Endodermal cell (in vitro differentiated cells): Measurements from ENCODE around the gene ATMIN. TPM values are rescaled to one million over a fixed set of nuclear protein-coding genes. Genes with fewer than 3 reads are reported as not detected.
A peak's percentile ranks its signal among the peaks of the same experiment; 100 is the strongest.

Source experiments
- DNase-seq: peaks from one replicate; pipeline ENCODE4 v3.0.0-alpha.2; 2017
- H3K27ac ChIP-seq: 2 replicates; pipeline ENCODE4 v1.5.1; 2013; ENCODE audit warnings: mild to moderate bottlenecking, low read depth, low read length, moderate library complexity
- H3K27me3 ChIP-seq: 2 replicates; pipeline ENCODE4 v1.6.1; 2013; ENCODE audit warnings: mild to moderate bottlenecking, low read length, moderate library complexity; ENCODE audit not compliant: insufficient read depth, control insufficient read depth, poor library complexity, severe bottlenecking
- H3K36me3 ChIP-seq: 2 replicates; pipeline ENCODE4 v1.7.0; 2013; ENCODE audit warnings: mild to moderate bottlenecking, low read length, moderate library complexity; ENCODE audit not compliant: control insufficient read depth, insufficient read depth
- H3K4me1 ChIP-seq: one replicate; pipeline ENCODE4 v1.7.0; 2013; ENCODE audit warnings: low read length; ENCODE audit not compliant: control insufficient read depth, insufficient read depth
- H3K4me3 ChIP-seq: 2 replicates; pipeline ENCODE4 v1.5.1; 2013; ENCODE audit warnings: mild to moderate bottlenecking, low read length, moderate library complexity
- H3K9ac ChIP-seq: 2 replicates; pipeline ENCODE4 v1.6.1; 2013; ENCODE audit warnings: mild to moderate bottlenecking, low read length, moderate library complexity; ENCODE audit not compliant: poor library complexity, severe bottlenecking; ENCODE audit errors: extremely low read depth
- H3K9me3 ChIP-seq: 2 replicates; pipeline ENCODE4 v1.6.1; 2013; ENCODE audit warnings: mild to moderate bottlenecking, low read length, moderate library complexity; ENCODE audit not compliant: control insufficient read depth
- H3K27ac Mint-ChIP-seq: 2 replicates; pipeline ENCODE4 v1.8.0; 2020; ENCODE audit warnings: mixed read lengths
- H3K27me3 Mint-ChIP-seq: 2 replicates; pipeline ENCODE4 v1.8.0; 2021; ENCODE audit warnings: mild to moderate bottlenecking, mixed read lengths; ENCODE audit not compliant: insufficient read depth
- H3K36me3 Mint-ChIP-seq: 2 replicates; pipeline ENCODE4 v1.8.0; 2020; ENCODE audit warnings: low read depth, mixed read lengths
- H3K4me1 Mint-ChIP-seq: 2 replicates; pipeline ENCODE4 v1.8.0; 2020; ENCODE audit warnings: mixed read lengths
- H3K4me3 Mint-ChIP-seq: 2 replicates; pipeline ENCODE4 v1.8.0; 2020; ENCODE audit warnings: mild to moderate bottlenecking, moderate library complexity, mixed read lengths
- H3K9me3 Mint-ChIP-seq: 2 replicates; pipeline ENCODE4 v1.8.0; 2020; ENCODE audit warnings: mild to moderate bottlenecking, mixed read lengths
- CTCF ChIP-seq: fragments of 200-600 bp; sonication (generic); conservative IDR thresholded peaks from 2 replicates; pipeline ENCODE4 v1.5.0; 2021; ENCODE audit warnings: antibody characterized with exemption, mild to moderate bottlenecking
- WGBS, 2 experiments: methylation state at CpG; one replicate each; pipeline versions ENCODE4 v1.1.5 to v1.1.7; 2013; ENCODE audit warnings: missing lambda C conversion rate in 2 of 2, mixed read lengths in 1 of 2; ENCODE audit not compliant: insufficient coverage in 1 of 2, insufficient read length in 1 of 2; 5-methylcytosine and 5-hydroxymethylcytosine counted together
- total RNA-seq, 2 donors: library from RNA; stranded (reverse); fragmentation: NEBNext Ultra II Directional in 1 of 2; extraction: Animal tissue kit (Norgen Biotek cat#: 25700) in 1 of 2; gene quantifications; 2 replicates in 1 of 2; 3 replicates in 1 of 2; pipeline ENCODE4 v1.2.1, GENCODE V29; 2021

The ATMIN gene
- total RNA-seq, 2 donors from 2014 or later: 45.7 to 53.6 TPM

GRCh38 chr16:81077076-81077940, 41.7 kb downstream of the ATMIN start, which contains the start of gene C16orf46:
Gene C16orf46 (minus strand): TSS chr16:81077238. CDS start chr16:81063955, 13,283 bp downstream.
- 18 to 22% methylated on average over 47 to 59 of the region's 59 CpGs for WGBS, 2 experiments

GRCh38 chr16:81080233-81080632, 44.6 kb downstream of the ATMIN start:
- Histone ChIP-seq H3K4me1 (peaks cover 4% of the 10 kb centered on the region), H3K36me3 (peaks cover 26% of the 10 kb centered on the region), H3K27ac (no peak overlapping the region), H3K27me3 (no peaks in the 10 kb centered on the region), H3K9ac (no peak overlapping the region), H3K9me3 (no peaks in the 10 kb centered on the region), H3K4me3 (no peak overlapping the region)
- no peak for TF ChIP-seq CTCF
- Mint-ChIP-seq H3K9me3 (no peaks in the 10 kb centered on the region), H3K4me3 (no peak overlapping the region), H3K27me3 (no peaks in the 10 kb centered on the region), H3K4me1 (peaks cover 21% of the 10 kb centered on the region), H3K27ac (no peak overlapping the region), H3K36me3 (peaks cover 37% of the 10 kb centered on the region)
- DNase-seq: no peak
- WGBS, 2 experiments: 71 to 100% methylated on average over 1 of the region's 1 CpG

More at GRCh38 chr16:81077076-81077940, 41.7 kb downstream of the ATMIN start, which contains the start of gene C16orf46:
- Mint-ChIP-seq H3K4me1 (peaks cover 23% of the 10 kb centered on the region), H3K9me3 (no peaks in the 10 kb centered on the region), H3K27me3 (no peaks in the 10 kb centered on the region), H3K36me3 (peaks cover 25% of the 10 kb centered on the region), H3K4me3 (no peak within 1 kb of the TSS), H3K27ac (no peak within 1 kb of the TSS)
- Histone ChIP-seq H3K9me3 (no peaks in the 10 kb centered on the region), H3K4me1 (peaks cover 7% of the 10 kb centered on the region), H3K36me3 (peaks cover 23% of the 10 kb centered on the region), H3K27me3 (no peaks in the 10 kb centered on the region), H3K27ac (peak within 1 kb of the TSS; percentile 94), H3K9ac (peak within 1 kb of the TSS; percentile 75), H3K4me3 (peak within 1 kb of the TSS; percentile 80)
- DNase-seq: peak; percentile 99
- no peak for TF ChIP-seq CTCF

- peaks cover 40% of the 10 kb centered on the region for H3K36me3 Mint-ChIP-seq
- H3K9me3 ChIP-seq: no peaks in the 10 kb centered on the region
- no peak for TF ChIP-seq CTCF
- H3K36me3 ChIP-seq: peaks cover 31% of the 10 kb centered on the region
- H3K4me1 Mint-ChIP-seq: peaks cover 21% of the 10 kb centered on the region
- H3K27me3 ChIP-seq: no peaks in the 10 kb centered on the region
- H3K27ac Mint-ChIP-seq: no peak overlapping the region
- no peaks in the 10 kb centered on the region for H3K27me3 Mint-ChIP-seq
- 95 to 100% methylated on average over 1 to 2 of the region's 4 CpGs for WGBS, 2 experiments
- H3K4me1 ChIP-seq: peaks cover 4% of the 10 kb centered on the region
- no peak overlapping the region for H3K4me3 ChIP-seq
- H3K27ac ChIP-seq: no peak overlapping the region
- no peak for DNase-seq
- H3K9me3 Mint-ChIP-seq: no peaks in the 10 kb centered on the region
- H3K9ac ChIP-seq: no peak overlapping the region
- no peak overlapping the region for H3K4me3 Mint-ChIP-seq
These were observed 45.4 kb downstream of the ATMIN start for GRCh38 chr16:81081014-81081413.
